ENCODE results near the gene FADS6. TPM values are rescaled to one million over a fixed set of nuclear protein-coding genes. Genes with fewer than 3 reads are reported as not detected.

FADS6 gene
- polyA plus RNA-seq, 3 donors: 0.25 to 0.67 (median 0.29) TPM

DNA sequence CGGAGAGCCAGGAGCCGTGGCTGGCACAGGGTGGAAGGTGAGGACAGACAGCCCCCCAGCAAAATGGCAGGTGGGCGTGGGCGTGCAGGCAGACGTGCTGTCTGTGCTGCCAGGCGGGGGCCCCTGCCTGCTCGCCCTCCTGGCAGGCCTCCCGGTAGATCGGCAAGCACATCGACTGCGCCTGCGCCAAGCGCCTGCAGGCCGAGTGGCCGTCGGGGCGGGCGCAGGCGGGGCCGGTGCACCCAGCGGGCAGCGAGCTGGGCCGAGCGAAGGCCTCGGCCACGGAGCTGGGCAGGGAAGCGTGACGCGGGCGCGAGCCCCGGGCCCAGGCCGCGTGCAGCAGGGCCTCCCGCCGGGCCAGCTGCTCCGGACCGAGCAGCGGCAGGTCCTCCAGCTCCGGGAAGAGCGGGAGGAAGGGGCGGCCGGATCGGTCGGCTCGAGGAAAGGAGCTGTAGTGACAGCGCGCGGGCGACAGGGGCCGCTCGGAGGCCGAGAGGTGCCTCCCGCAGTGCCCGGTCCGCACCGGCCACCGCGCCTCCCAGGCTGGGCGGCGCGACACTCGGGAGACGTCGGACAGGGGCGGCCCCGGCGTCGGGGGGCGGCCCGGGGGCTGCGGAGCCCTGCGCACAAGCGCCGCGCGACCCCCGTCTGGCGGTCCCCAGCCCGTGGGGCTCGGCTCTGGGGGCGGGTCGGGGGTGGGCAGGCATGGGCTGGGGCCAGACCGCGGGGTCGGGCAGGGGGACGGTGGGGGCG, 50.7 kb downstream of the FADS6 start:
- DNase-seq (ENCODE audit: extremely low read depth in 1 of 11, low read depth in 9 of 11, low spot score in 4 of 11): peak in 2 of 11 donors; percentile 51 to 56

DNA sequence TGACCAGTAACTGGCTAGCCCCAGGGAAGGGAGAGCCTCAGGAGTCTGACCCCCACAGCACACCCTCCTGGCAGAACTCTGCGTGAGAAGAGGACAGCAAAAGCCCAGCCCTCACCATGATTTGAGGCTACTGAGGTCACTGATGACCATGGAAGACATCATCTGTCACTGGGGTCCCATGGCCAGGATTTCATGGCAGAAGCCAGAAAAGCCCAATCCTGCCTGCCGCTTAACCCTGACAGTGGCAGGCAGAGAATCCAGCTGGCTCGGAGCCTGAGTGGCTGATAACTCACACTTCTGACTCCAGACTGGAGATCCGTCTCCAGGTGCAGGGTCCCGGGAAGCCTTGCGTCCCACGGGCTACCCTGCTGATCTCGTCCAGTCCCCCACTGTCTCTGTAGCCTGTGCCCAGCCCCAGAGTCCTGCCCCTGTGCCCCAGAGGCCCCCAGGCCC, 51.3 kb downstream of the FADS6 start:
- no peak for DNase-seq (ENCODE audit: extremely low read depth in 1 of 11, low read depth in 9 of 11, low spot score in 4 of 11)

DNA sequence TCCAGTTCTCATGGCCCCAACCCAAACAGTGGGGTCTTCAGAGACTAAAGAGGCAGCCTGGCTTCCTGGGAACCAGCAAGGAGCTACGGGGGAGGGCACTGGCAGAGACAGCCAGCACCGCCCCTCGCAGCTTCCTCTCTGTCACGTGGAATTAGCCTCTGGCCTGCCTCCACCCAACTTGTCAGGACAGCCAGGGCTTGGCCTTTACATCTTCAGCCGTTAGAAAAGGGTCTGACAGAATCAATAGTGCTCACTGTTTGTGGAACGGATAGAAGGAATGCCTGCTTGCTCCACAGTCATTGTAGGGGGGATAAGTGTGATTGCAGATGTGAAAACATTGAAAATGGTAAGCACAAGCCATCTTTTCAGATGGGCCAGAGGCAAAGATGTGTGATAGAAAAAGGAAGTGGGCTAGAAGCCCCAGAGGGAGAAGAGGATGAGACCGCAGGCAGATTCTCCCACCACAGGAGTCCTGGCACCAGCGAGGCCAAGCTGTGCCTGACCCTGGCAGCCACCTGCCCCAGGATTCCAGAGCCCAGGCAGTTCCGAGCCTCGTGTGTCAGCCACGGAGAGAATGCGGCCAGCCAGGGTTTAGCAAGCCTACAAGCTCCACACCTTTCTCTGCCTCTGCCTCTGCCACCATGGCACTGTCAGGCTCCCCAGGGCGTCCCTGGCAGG, 52.3 kb downstream of the FADS6 start:
- DNase-seq (ENCODE audit: extremely low read depth in 1 of 11, low read depth in 9 of 11, low spot score in 4 of 11): no peak

DNA sequence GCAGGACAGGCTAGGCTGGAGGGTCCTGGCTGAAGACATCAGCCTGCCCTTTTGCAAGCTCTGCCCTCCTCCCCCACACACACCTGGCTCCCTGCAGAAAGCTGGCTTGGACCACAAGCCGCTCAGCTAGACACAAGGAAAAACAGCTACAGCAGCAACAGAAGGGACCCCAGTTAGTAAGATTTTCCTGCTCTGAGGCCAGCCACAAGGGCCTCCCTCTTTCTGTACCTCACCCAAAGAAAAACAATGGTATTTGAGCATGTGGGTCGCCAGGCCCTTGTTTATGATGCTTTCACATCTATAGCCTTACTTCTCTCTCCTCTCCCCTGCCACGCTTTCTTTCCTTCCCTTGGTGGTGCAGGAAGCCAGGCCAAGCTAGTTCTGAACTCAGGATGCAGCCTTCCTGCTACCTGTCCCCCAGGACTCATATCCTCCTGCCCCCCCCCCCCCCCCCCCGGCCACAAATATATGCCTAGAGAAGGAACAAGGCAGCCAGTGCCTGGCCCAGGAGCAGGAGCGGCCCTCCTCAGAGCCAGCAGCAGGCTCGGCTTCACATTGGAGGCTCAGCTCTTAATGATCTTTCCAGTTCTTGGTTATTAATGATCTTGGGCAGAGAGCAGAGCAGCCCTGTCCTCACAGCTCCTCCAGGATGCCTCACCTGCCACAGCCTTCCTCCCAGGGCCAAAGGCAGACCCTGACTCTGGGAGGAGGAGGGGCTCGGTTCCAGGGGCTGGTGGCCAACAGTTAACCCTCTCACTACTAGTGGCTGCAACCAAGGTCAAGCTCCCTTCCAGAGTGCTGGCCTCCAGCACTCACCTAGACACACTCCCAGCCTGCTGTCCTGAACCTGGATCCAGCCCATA, 53.2 kb downstream of the FADS6 start:
- no peak for DNase-seq (ENCODE audit: extremely low read depth in 1 of 11, low read depth in 9 of 11, low spot score in 4 of 11)

DNA sequence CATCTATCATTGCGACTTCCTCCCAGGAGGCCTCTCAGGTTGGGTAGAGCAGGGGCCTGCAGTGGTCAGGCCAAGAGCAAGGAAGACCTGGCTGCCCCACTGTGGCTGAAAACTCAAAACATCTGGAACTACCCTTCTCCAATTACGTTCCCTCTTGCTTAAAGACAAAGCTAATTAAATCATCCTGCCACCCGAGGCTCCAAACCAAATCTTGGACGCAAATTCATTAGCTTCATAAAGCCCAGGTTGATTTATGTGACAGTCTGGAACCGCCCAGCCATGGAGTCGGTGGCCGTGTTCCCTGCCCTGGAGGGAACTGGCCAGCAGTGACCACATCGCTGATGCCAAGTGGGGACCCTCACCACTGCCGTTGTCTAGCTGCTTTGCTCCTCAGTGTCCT, 55.2 kb downstream of the FADS6 start:
- DNase-seq (ENCODE audit: extremely low read depth in 1 of 11, low read depth in 9 of 11, low spot score in 4 of 11): no peak

DNA sequence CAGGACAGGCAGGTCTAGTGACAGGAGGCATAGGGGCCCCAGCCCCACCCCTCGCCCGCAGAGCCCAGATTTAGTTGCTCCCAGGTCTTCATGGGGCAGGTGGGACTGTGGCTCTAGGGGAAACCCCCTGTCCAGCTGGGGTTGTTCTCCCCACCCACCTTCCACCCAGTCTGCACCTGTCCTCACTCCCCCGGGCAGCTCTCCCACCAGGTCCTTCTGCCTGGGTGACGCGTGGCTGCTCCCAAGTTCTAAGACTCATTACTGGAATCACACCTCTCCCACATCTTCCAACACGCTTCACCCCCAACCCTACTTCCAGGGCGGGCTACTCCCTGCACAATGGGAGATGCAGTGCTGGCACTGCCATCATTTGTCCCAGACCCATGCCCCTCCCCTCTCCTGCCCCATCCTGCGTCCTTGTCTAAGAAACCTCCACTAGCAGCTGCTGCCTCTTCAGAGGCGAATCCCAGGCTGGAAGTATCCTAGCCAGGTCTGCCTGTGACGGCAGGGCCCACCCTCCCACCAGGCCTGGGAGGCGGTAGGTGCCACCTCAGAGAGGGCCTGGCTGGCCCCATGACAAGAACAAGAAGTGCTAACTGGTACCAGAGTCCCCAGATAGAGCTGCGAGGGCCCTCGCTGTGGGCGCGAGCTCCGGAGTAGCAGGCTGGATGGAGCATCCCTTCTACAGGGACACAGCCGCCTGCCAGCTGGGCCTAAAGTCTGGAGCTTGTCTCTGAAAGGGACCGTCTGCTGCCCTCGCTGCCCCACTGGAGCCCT, 56.6 kb downstream of the FADS6 start:
- DNase-seq (ENCODE audit: extremely low read depth in 1 of 11, low read depth in 9 of 11, low spot score in 4 of 11): no peak

DNA sequence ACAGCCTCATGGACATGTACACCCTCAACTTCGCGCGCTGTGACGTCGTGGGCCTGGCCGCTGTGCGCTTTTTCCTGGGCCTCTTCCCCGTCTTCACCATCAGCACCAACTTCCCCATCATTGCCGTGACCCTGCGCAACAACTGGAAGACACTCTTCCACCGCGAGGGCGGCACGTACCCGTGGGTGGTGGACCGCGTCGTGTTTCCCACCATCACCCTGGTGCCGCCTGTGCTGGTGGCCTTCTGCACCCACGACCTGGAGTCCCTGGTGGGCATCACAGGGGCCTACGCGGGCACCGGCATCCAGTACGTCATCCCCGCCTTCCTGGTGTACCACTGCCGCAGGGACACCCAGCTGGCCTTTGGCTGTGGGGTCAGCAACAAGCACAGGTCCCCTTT, 57.2 kb downstream of the FADS6 start:
- DNase-seq (ENCODE audit: extremely low read depth in 1 of 11, low read depth in 9 of 11, low spot score in 4 of 11): no peak

DNA sequence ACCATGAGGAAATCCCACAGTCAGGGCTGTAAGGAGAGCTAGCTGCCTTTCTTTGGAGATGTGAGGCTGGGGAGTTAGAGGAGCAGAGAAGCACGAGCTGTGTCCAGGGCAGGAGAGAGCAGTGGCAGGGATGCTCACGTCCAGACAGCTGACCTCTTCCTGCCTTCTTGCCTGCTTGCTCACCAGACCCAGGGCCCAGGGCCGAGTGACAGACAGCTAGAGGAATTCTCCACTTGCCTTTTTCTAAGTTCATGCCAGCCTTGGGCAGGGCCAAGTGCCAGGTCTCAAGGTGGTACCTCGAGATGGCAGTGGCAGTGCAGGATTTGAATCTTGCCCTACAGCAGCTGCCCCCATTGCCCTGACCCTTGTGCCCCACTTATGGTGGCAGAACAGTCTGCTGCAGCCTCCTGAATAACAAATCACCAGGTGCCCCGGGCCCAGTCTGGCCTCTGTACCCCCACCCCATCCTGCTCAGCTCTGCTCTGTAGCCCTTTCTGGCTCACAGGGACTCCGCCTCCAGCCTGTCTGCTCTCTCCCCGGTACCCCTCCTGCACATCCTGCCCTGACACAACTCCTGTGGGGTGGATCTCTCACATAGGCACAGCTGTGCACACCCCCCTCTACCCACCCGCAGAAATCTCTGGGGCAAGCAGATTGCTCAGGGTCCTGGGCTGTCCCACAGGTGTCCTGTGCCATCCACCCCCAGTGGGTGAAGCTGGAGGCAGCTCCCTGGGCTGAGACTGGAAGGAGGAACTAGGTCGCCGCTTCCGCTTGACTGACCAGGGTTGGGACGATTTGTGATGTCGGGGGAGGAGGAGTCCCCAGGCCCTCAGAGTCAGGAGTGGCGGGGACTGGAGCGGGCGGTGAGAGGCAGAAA, 59.7 kb downstream of the FADS6 start:
- DNase-seq (ENCODE audit: extremely low read depth in 1 of 11, low read depth in 9 of 11, low spot score in 4 of 11): no peak

DNA sequence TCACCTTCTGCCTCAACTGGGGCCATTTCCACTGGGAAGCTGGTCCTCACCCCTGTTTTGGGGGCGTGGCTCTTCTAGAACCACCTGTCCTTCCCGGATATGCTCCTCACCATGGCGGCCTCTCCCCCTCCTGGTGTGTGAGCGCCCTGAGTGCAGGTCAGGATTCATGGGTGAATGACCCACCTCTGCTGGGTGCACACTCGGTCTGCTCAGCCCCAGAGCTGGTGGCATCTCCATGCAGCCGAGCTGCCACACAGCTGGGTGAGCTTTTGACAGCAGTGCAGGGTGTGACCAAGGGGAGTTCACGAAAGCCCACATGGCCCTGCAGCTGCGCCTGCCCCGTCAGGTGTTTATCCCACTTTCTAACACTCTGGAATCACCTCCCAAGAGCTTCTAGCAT, 61.0 kb downstream of the FADS6 start:
- DNase-seq (ENCODE audit: extremely low read depth in 1 of 11, low read depth in 9 of 11, low spot score in 4 of 11): no peak

DNA sequence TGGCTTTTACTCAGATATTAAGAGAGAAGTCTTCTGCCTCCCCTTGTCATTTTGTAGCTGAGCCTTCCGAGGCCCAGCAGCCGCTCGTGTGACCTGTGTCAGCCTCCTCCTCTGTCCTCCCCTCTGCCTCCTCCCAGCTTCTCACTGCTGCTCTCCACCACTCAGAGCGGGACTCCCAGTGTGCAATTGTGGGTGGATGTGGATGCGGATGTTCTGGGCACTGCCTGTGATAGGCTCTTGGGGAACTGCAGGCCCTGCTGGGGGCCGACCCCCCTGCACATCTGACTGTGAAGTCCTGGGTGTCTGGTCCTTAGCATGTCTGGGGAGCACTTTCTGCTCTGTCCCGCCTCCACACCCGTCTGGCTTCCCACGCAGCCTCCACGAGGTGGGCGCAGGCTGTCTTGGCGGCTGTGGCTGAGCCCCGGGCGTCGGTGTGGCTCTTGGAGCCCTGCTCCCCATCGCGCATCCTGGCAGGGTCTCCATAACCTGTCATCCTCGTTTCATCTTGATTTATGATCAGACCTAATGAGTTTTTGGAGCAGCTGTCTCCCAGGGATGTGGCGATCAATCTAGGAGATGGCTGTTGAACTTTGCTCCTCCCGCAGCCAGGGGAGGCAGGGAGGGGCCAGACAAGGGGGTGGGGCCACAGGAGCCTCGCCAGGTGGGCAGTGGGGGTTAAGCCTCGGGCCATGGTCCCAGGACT, 61.8 kb downstream of the FADS6 start:
- peak in 2 of 11 donors; percentile 44 to 57 for DNase-seq (ENCODE audit: extremely low read depth in 1 of 11, low read depth in 9 of 11, low spot score in 4 of 11)

DNA sequence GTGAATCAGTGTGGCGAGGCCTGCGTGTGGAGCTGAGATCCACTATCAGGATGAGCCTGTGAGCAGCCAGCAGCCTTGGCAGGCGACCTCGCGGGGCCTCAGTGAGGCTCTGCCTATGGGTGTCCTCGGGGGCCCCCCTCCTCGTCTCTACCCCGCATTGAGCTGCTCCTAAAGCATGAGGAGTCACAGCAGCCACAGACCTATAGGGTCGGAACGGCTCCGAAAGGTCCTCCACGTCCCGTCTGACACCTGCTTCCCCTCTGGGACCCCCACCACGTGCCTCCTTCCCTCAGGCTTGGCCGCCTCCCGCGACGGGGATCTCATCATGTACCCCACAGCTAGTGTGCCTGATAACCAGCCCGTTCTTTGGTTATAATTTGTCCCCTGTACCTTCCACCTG, 62.6 kb downstream of the FADS6 start:
- DNase-seq (ENCODE audit: extremely low read depth in 1 of 11, low read depth in 9 of 11, low spot score in 4 of 11): no peak

DNA sequence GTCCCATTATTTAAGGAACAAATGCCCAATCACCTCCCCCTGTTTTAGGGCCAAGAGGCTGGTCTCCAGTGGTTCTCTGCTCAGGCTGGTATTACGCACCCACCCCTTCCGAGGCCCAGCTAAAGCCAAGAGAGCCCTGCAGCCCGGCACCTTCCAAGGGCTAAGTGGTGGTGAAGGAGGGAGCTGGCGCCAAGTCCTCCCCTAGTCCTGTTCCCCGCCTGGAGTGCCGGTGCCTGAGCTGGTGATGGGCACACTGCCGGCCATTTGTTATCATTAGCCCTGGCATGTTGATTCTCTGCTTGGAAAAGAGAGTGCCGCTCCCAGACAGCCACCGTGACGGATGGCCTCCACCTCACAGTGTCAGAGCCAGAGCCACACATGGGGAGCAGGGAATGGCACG, 65.6 kb downstream of the FADS6 start:
- no peak for DNase-seq (ENCODE audit: extremely low read depth in 1 of 11, low read depth in 9 of 11, low spot score in 4 of 11)

Other genes with a start within 250 kb of the FADS6 start
- under 1 TPM; 0.28 to 0.83 (median 0.47) TPM for gene CD300LF, start 180.7 kb downstream of the FADS6 start, polyA plus RNA-seq (ENCODE audit: insufficient read length in 3 of 3)
- 1 to 10 TPM; 5.3 to 6.7 (median 6.2) TPM for gene RAB37, start 156.4 kb downstream of the FADS6 start, polyA plus RNA-seq (ENCODE audit: insufficient read length in 3 of 3)
- gene NHERF1, start 145.0 kb downstream of the FADS6 start, polyA plus RNA-seq (ENCODE audit: insufficient read length in 3 of 3): 100 to 1,000 TPM; 158 to 197 (median 171) TPM
- gene NAT9, start 117.3 kb downstream of the FADS6 start, polyA plus RNA-seq (ENCODE audit: insufficient read length in 3 of 3): 10 to 100 TPM; 40.8 to 54.9 (median 46.7) TPM
- gene GRIN2C, start 33.7 kb downstream of the FADS6 start, polyA plus RNA-seq (ENCODE audit: insufficient read length in 3 of 3): under 1 TPM; 0.16 to 0.36 (median 0.32) TPM
- 1 to 10 TPM; 5.6 to 8.7 (median 8.6) TPM for gene FDXR, start 20.6 kb downstream of the FADS6 start, polyA plus RNA-seq (ENCODE audit: insufficient read length in 3 of 3)
- gene USH1G, start 29.6 kb upstream of the FADS6 start, polyA plus RNA-seq (ENCODE audit: insufficient read length in 3 of 3): 1 to 10 TPM in 1 of 3 donors, under 1 TPM in 2; 0.56 to 1.2 (median 0.70) TPM
- gene OTOP2, start 30.6 kb upstream of the FADS6 start, polyA plus RNA-seq (ENCODE audit: insufficient read length in 3 of 3): not detected
- gene OTOP3, start 42.3 kb upstream of the FADS6 start, polyA plus RNA-seq (ENCODE audit: insufficient read length in 3 of 3): not detected
- 10 to 100 TPM in 2 of 3 donors, 1 to 10 TPM in 1; 9.2 to 16.8 (median 13.8) TPM for gene HID1, start 79.1 kb upstream of the FADS6 start, polyA plus RNA-seq (ENCODE audit: insufficient read length in 3 of 3)
- gene CDR2L, start 94.0 kb upstream of the FADS6 start, polyA plus RNA-seq (ENCODE audit: insufficient read length in 3 of 3): 10 to 100 TPM in 1 of 3 donors, 1 to 10 TPM in 2; 8.0 to 11.4 (median 8.8) TPM
- 10 to 100 TPM; 26.1 to 28.4 (median 27.0) TPM for gene MRPL58, start 119.0 kb upstream of the FADS6 start, polyA plus RNA-seq (ENCODE audit: insufficient read length in 3 of 3)
- 100 to 1,000 TPM; 297 to 353 (median 303) TPM for gene ATP5PD, start 153.3 kb upstream of the FADS6 start, polyA plus RNA-seq (ENCODE audit: insufficient read length in 3 of 3)
- 10 to 100 TPM; 28.8 to 32.0 (median 30.2) TPM for gene KCTD2, start 153.6 kb upstream of the FADS6 start, polyA plus RNA-seq (ENCODE audit: insufficient read length in 3 of 3)
- gene SLC16A5, start 194.3 kb upstream of the FADS6 start, polyA plus RNA-seq (ENCODE audit: insufficient read length in 3 of 3): 10 to 100 TPM; 22.0 to 38.4 (median 26.1) TPM
- gene ARMC7, start 216.3 kb upstream of the FADS6 start, polyA plus RNA-seq (ENCODE audit: insufficient read length in 3 of 3): 10 to 100 TPM; 15.2 to 17.7 (median 15.8) TPM
- 10 to 100 TPM; 46.9 to 70.1 (median 61.7) TPM for gene NT5C, start 238.1 kb upstream of the FADS6 start, polyA plus RNA-seq (ENCODE audit: insufficient read length in 3 of 3)

All from renal cortex interstitium (tissue), 11 donors.